ENCODE measurements around the gene IPPK. TPM values are rescaled to one million over a fixed set of nuclear protein-coding genes. Genes with fewer than 3 reads are reported as not detected.

Gene IPPK
- total RNA-seq, 1 experiment from 2014 or later: 15.4 TPM

DNA sequence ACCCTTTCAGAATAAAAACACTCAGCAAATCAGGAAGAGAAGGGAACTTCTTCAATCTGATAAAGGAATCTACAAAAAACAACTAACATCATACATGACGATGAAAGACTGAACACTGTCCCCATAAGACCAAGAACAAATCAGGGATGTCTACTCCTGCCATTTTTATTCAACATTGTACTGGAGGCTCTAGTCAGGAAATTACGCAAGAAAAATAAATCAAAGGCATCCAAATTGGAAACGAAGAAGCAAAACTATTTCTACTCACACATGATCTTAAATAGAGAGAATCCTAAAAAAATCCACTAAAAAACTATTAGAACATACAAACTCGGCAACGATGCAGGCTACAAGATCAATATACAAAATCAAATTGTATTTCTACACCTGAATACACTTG, 42.3 kb downstream of the IPPK start:
- Histone ChIP-seq H3K4me3 (replicated peaks in 1 of 2; ENCODE audit: low read depth in 1 of 2, low read length in 2 of 2) (no peak overlapping the region), H3K4me1 (ENCODE audit: control insufficient read depth in 1 of 2, insufficient read depth in 2 of 2, low read length in 2 of 2) (no peaks in the 10 kb centered on the region), H3K36me3 (ENCODE audit: control insufficient read depth in 1 of 2, insufficient read depth in 2 of 2, low read length in 2 of 2) (peaks cover 4 to 12% of the 10 kb centered on the region in 2 experiments; a peak in 2 of 4 replicates), H3K9me3 (ENCODE audit: control insufficient read depth in 1 of 2, insufficient read depth in 1 of 2, low read depth in 1 of 2, low read length in 2 of 2) (no peaks in the 10 kb centered on the region), H3K27ac (ENCODE audit: low read depth, low read length) (no peak overlapping the region), H4K20me1 (ENCODE audit: insufficient read depth) (no peaks in the 10 kb centered on the region), H3K79me2 (ENCODE audit: insufficient read depth, low read length) (no peaks in the 10 kb centered on the region), H3K9me2 (ENCODE audit: insufficient read depth) (no peaks in the 10 kb centered on the region), H3K9ac (ENCODE audit: low read length) (no peak overlapping the region), H2AFZ (ENCODE audit: low read depth, low read length, poor library complexity, severe bottlenecking) (no peak overlapping the region), H3K4me2 (ENCODE audit: low read length) (no peak overlapping the region), H3K27me3 (ENCODE audit: insufficient read depth, low read length) (no peaks in the 10 kb centered on the region)
- intact Hi-C loops (cut with micrococcal nuclease): no loop called here
- no peak for DNase-seq (ENCODE audit: low read depth, low spot score)
- RAD21 ChIA-PET (ENCODE audit: low non-redundant PET in 1 of 2, low total read pairs in 2 of 2, uncharacterized antibody in 2 of 2, unreplicated experiment in 2 of 2): no interaction called here
- CTCF ChIA-PET: no interaction called here
- no peak for ATAC-seq
- TF ChIP-seq CBX3 (IDR thresholded peaks at IDR 0.05; ENCODE audit: low read depth) (no peak), POLR2AphosphoS5 (IDR thresholded peaks at IDR 0.05; ENCODE audit: low read depth, low read length) (no peak), TCF7L2 (IDR thresholded peaks at IDR 0.05; ENCODE audit: borderline replicate concordance, extremely low read depth, insufficient read depth, insufficient read length) (no peak), EZH2 (IDR thresholded peaks at IDR 0.05) (no peak), JUND (IDR thresholded peaks at IDR 0.05) (no peak), FOSL1 (IDR thresholded peaks at IDR 0.05; ENCODE audit: low read depth) (no peak), CEBPB (IDR thresholded peaks at IDR 0.05; ENCODE audit: low read depth) (no peak), POLR2A (IDR thresholded peaks at IDR 0.05; ENCODE audit: borderline replicate concordance, extremely low read depth, insufficient read depth, insufficient read length) (no peak), EZH2phosphoT487 (IDR thresholded peaks at IDR 0.05; ENCODE audit: borderline replicate concordance) (no peak), SIN3A (IDR thresholded peaks at IDR 0.05; ENCODE audit: low read depth) (no peak), YY1 (IDR thresholded peaks at IDR 0.05; ENCODE audit: extremely low read depth, insufficient replicate concordance, low read depth, low read length) (no peak), EGR1 (IDR thresholded peaks at IDR 0.05; ENCODE audit: low read depth) (no peak), ELF1 (IDR thresholded peaks at IDR 0.05; ENCODE audit: borderline replicate concordance, low read depth) (no peak)
- TF ChIP-seq, protein P1, sequence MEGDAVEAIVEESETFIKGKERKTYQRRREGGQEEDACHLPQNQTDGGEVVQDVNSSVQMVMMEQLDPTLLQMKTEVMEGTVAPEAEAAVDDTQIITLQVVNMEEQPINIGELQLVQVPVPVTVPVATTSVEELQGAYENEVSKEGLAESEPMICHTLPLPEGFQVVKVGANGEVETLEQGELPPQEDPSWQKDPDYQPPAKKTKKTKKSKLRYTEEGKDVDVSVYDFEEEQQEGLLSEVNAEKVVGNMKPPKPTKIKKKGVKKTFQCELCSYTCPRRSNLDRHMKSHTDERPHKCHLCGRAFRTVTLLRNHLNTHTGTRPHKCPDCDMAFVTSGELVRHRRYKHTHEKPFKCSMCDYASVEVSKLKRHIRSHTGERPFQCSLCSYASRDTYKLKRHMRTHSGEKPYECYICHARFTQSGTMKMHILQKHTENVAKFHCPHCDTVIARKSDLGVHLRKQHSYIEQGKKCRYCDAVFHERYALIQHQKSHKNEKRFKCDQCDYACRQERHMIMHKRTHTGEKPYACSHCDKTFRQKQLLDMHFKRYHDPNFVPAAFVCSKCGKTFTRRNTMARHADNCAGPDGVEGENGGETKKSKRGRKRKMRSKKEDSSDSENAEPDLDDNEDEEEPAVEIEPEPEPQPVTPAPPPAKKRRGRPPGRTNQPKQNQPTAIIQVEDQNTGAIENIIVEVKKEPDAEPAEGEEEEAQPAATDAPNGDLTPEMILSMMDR (IDR thresholded peaks at IDR 0.05 in 2 of 3, conservative IDR thresholded peaks at IDR 0.05 in 1 of 3; ENCODE audit: borderline replicate concordance in 1 of 3, insufficient read depth in 1 of 3, low read depth in 2 of 3, low read length in 2 of 3): no peak
- TF ChIP-seq, protein P2, sequence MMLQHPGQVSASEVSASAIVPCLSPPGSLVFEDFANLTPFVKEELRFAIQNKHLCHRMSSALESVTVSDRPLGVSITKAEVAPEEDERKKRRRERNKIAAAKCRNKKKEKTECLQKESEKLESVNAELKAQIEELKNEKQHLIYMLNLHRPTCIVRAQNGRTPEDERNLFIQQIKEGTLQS (IDR thresholded peaks at IDR 0.05): no peak
- TF ChIP-seq, protein P3, sequence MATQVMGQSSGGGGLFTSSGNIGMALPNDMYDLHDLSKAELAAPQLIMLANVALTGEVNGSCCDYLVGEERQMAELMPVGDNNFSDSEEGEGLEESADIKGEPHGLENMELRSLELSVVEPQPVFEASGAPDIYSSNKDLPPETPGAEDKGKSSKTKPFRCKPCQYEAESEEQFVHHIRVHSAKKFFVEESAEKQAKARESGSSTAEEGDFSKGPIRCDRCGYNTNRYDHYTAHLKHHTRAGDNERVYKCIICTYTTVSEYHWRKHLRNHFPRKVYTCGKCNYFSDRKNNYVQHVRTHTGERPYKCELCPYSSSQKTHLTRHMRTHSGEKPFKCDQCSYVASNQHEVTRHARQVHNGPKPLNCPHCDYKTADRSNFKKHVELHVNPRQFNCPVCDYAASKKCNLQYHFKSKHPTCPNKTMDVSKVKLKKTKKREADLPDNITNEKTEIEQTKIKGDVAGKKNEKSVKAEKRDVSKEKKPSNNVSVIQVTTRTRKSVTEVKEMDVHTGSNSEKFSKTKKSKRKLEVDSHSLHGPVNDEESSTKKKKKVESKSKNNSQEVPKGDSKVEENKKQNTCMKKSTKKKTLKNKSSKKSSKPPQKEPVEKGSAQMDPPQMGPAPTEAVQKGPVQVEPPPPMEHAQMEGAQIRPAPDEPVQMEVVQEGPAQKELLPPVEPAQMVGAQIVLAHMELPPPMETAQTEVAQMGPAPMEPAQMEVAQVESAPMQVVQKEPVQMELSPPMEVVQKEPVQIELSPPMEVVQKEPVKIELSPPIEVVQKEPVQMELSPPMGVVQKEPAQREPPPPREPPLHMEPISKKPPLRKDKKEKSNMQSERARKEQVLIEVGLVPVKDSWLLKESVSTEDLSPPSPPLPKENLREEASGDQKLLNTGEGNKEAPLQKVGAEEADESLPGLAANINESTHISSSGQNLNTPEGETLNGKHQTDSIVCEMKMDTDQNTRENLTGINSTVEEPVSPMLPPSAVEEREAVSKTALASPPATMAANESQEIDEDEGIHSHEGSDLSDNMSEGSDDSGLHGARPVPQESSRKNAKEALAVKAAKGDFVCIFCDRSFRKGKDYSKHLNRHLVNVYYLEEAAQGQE (IDR thresholded peaks at IDR 0.05; ENCODE audit: low read depth): no peak
- POLR2A ChIA-PET: no interaction called here
- no TSS peak for BruUV-seq (replicated peaks)

All from HCT116 (cell line).